ENCODE results near the gene DNER.

DNER gene

DNA sequence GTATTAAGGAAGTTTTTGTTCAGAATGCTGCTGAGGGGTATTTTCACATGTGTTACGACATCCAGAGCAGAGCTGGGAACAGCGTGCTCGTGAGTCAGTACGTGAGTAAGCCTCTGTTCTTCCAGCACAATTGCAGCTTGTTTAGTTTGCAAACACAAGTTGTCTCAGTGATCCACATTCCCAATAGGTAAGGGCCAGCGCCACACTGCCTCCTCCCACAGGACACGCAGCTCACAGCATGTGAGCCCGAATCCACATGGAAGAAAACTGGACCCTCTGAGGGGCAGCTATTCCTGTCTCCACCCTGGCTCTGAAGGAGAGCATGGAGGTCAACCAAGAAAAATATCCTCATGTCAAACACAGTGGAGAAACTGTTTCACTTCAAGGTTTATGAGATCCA lies 269.3 kb downstream of the DNER start:
- TF ChIP-seq, protein P1, sequence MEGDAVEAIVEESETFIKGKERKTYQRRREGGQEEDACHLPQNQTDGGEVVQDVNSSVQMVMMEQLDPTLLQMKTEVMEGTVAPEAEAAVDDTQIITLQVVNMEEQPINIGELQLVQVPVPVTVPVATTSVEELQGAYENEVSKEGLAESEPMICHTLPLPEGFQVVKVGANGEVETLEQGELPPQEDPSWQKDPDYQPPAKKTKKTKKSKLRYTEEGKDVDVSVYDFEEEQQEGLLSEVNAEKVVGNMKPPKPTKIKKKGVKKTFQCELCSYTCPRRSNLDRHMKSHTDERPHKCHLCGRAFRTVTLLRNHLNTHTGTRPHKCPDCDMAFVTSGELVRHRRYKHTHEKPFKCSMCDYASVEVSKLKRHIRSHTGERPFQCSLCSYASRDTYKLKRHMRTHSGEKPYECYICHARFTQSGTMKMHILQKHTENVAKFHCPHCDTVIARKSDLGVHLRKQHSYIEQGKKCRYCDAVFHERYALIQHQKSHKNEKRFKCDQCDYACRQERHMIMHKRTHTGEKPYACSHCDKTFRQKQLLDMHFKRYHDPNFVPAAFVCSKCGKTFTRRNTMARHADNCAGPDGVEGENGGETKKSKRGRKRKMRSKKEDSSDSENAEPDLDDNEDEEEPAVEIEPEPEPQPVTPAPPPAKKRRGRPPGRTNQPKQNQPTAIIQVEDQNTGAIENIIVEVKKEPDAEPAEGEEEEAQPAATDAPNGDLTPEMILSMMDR (IDR thresholded peaks at IDR 0.05; ENCODE audit: control insufficient read depth, insufficient read depth, low read depth, low read length, missing control alignments) = no peak
- no peak overlapping the region for H3K4me3 ChIP-seq (ENCODE audit: control insufficient read depth, low read depth, low read length)
- DNase-seq (ENCODE audit: low read depth) = peak; percentile 79

- TF ChIP-seq, protein P1 (IDR thresholded peaks at IDR 0.05; ENCODE audit: control insufficient read depth, insufficient read depth, low read depth, low read length, missing control alignments) = no peak
- DNase-seq (ENCODE audit: low read depth) = no peak
Measured at GRCh38 chr2:229443546-229444268, 270.6 kb downstream of the DNER start.

GRCh38 chr2:229443141-229443540 lies 271.2 kb downstream of the DNER start:
- H3K4me3 ChIP-seq (ENCODE audit: control insufficient read depth, low read depth, low read length) = no peak overlapping the region
- TF ChIP-seq, protein P1 (IDR thresholded peaks at IDR 0.05; ENCODE audit: control insufficient read depth, insufficient read depth, low read depth, low read length, missing control alignments) = no peak
- no peak for DNase-seq (ENCODE audit: low read depth)

More at GRCh38 chr2:229443546-229444268, 270.6 kb downstream of the DNER start:
- no peak overlapping the region for H3K4me3 ChIP-seq (ENCODE audit: control insufficient read depth, low read depth, low read length)

GRCh38 chr2:229438430-229439159 lies 275.8 kb downstream of the DNER start:
- DNase-seq (ENCODE audit: low read depth) = no peak
- H3K4me3 ChIP-seq (ENCODE audit: control insufficient read depth, low read depth, low read length) = no peak overlapping the region
- TF ChIP-seq, protein P1 (IDR thresholded peaks at IDR 0.05; ENCODE audit: control insufficient read depth, insufficient read depth, low read depth, low read length, missing control alignments) = no peak

DNA sequence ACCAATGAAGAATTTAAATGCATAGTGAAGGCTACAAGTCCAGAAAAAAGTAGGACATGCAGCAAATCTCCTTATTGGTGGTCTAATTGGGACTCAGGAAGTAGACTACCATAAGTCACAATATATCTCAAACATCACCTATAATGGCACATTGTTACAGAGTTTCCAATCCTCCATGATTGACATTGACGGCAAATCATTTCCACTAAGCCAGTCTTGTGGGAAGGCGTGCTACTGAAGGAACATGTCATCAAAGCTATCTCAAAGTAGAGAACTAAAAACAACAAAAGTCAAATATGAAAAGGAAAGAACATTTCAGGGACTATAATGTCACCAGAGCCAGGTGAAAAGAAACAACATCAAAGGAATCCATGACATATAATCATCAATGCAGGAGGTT lies 276.9 kb downstream of the DNER start:
- H3K4me3 ChIP-seq (ENCODE audit: control insufficient read depth, low read depth, low read length) = no peak overlapping the region
- TF ChIP-seq, protein P1 (IDR thresholded peaks at IDR 0.05; ENCODE audit: control insufficient read depth, insufficient read depth, low read depth, low read length, missing control alignments) = no peak
- no peak for DNase-seq (ENCODE audit: low read depth)

- no peak for DNase-seq (ENCODE audit: low read depth)
- no peak overlapping the region for H3K4me3 ChIP-seq (ENCODE audit: control insufficient read depth, low read depth, low read length)
- TF ChIP-seq, protein P1 (IDR thresholded peaks at IDR 0.05; ENCODE audit: control insufficient read depth, insufficient read depth, low read depth, low read length, missing control alignments) = no peak
Measured at GRCh38 chr2:229434187-229434586, 280.2 kb downstream of the DNER start.
